Measurements from ENCODE around the gene GYS1. TPM values are rescaled to one million over a fixed set of nuclear protein-coding genes. Genes with fewer than 3 reads are reported as not detected.

Gene GYS1
- total RNA-seq, 1 experiment from 2014 or later = 59.6 TPM

DNA sequence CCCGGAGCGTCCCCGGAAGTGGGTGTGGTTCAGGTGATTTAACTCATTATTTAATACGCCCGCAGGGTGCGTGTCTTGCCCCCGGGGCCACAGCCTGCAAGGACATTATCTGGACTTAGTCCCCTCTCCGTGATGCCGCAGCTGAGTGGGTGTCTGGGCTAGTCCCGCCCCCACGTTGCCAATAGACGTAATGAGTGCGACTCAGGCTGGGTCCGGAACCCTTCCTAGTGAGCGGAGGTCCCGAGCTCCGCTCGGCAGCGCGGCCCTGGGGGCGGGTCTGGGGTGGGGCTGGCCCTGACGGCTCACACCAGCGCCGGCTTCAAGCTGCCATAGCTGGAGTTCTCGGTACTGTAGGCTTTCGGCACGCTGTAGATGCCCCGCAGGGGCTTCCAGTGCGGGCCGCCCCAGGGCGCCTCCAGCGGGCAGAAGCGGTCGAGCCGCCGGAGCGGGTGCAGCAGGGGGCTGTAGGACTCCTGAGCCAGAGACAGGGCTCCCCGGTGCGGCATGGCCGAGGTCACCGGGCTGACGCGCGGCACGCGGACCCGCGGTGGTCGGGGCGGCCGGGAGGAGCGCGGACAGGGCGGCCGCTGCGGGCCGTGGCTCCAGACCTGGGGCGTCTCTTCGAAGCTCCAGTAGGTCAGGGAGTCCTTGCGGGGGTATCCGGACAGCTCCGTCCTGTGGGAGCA is 24.7 kb upstream of the GYS1 start:
- H3K4me3 Mint-ChIP-seq (ENCODE audit: low read depth, unreplicated experiment) = peak overlapping the region; percentile 62
- no TSS peak for BruUV-seq (replicated peaks)

DNA sequence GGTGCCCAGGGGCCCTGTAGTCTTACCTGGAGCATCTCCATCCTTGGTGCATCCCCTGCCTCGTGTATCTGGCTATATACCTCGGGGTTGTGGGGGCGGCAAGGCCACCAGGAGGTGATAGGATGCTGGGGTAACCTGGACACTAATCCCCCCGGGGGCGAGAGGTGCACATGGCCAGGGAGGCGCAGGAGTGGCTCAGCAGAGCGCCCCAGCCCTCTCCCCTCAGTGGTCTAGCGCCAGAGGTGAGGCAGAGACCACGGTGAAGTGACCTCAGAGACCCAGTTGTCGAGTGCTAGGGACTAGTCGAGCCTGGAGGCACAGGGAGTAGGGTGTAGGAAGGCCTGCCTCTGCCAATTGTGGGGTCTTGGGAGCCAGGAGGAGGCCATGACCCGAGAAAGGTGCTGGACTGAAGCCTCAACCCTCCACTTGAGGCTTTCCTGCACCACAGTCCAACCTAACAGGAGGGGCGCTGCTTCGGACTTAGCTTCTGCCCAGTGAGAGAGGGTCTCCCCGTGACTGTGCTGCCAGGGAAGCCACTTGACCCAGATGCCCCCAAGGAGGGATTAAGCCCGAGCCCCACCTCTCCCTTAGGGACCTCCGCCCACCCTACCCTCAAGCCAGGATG is 24.0 kb upstream of the GYS1 start, which contains the start of gene LHB:
LHB (minus strand) TSS at position 51 of the 625 bp plus-strand sequence; CDS start at position 41, 10 bp downstream.
- peaks cover 30% of the 10 kb centered on the region for H3K4me1 Mint-ChIP-seq (ENCODE audit: low read depth, unreplicated experiment)
- H3K27me3 Mint-ChIP-seq (ENCODE audit: unreplicated experiment) = peaks cover 26% of the 10 kb centered on the region
- H3K27ac Mint-ChIP-seq (ENCODE audit: unreplicated experiment) = no peak within 1 kb of the TSS
- no peak for DNase-seq
- H3K9me3 Mint-ChIP-seq (ENCODE audit: low read depth, unreplicated experiment) = no peaks in the 10 kb centered on the region
- CTCF ChIA-PET = interaction anchor here (0.6 to 2.5 kb wide), 2 partner anchors 56 to 81 kb away, joined by 4 to 13 read pairs; no protein-coding TSS in a partner anchor
- BruUV-seq (replicated peaks) = TSS peak; percentile 12
- TF ChIP-seq, protein P1, sequence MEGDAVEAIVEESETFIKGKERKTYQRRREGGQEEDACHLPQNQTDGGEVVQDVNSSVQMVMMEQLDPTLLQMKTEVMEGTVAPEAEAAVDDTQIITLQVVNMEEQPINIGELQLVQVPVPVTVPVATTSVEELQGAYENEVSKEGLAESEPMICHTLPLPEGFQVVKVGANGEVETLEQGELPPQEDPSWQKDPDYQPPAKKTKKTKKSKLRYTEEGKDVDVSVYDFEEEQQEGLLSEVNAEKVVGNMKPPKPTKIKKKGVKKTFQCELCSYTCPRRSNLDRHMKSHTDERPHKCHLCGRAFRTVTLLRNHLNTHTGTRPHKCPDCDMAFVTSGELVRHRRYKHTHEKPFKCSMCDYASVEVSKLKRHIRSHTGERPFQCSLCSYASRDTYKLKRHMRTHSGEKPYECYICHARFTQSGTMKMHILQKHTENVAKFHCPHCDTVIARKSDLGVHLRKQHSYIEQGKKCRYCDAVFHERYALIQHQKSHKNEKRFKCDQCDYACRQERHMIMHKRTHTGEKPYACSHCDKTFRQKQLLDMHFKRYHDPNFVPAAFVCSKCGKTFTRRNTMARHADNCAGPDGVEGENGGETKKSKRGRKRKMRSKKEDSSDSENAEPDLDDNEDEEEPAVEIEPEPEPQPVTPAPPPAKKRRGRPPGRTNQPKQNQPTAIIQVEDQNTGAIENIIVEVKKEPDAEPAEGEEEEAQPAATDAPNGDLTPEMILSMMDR (IDR thresholded peaks at IDR 0.05; ENCODE audit: unreplicated experiment) = no peak
- peak within 1 kb of the TSS; percentile 62 for H3K4me3 Mint-ChIP-seq (ENCODE audit: low read depth, unreplicated experiment)
- intact Hi-C loops (cut with micrococcal nuclease; ENCODE audit: unreplicated experiment) = no loop called here
- peaks cover 72% of the 10 kb centered on the region for H3K36me3 Mint-ChIP-seq (ENCODE audit: insufficient read depth, unreplicated experiment)

More for the DNA sequence above, 24.7 kb upstream of the GYS1 start:
- Mint-ChIP-seq H3K36me3 (ENCODE audit: insufficient read depth, unreplicated experiment) (peaks cover 67% of the 10 kb centered on the region), H3K4me1 (ENCODE audit: low read depth, unreplicated experiment) (peaks cover 30% of the 10 kb centered on the region), H3K27me3 (ENCODE audit: unreplicated experiment) (peaks cover 26% of the 10 kb centered on the region), H3K9me3 (ENCODE audit: low read depth, unreplicated experiment) (no peaks in the 10 kb centered on the region), H3K27ac (ENCODE audit: unreplicated experiment) (no peak overlapping the region)
- peak; percentile 76 for DNase-seq
- intact Hi-C loops (cut with micrococcal nuclease; ENCODE audit: unreplicated experiment) = no loop called here
- TF ChIP-seq, protein P1 (IDR thresholded peaks at IDR 0.05; ENCODE audit: unreplicated experiment) = peak; percentile 60
- CTCF ChIA-PET = interaction anchor here (0.6 to 2.5 kb wide), 5 partner anchors 20 to 80 kb away, joined by 3 to 13 read pairs (median 4); partner anchors contain the start of gene CGB7

DNA sequence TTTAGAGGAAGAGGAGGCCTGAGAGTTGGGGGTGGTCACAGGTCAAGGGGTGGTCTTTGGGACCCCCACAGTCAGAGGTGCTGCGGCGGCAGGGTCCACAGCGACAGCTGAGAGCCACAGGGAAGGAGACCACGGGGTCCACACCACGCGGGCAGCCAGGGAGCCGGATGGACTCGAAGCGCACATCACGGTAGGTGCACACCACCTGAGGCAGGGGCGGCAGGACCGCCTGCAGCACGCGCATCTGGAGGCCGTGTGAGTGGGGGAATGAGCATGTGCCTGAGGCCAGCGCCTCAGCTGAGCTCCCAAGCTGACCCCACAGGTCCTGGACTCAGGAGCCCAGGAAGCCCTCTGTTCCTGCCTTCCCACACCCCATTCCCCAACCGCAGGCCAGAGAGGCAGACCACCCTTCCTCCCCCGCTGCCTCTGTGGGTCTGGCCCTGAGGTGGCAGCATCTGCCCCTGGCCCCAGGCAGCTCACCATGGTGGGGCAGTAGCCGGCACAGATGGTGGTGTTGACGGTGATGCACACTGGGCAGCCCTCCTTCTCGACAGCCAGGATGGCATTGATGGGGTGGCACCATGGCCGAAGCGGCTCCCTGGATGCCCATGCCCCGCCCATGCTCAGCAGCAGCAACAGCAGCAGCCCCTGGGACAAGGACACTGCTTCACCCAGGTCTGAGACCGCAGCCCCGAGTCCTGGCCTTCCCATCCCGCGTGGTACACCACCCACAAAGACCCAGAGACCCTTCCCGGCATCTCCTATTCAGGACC is 23.1 kb upstream of the GYS1 start:
- DNase-seq = no peak
- H3K4me3 Mint-ChIP-seq (ENCODE audit: low read depth, unreplicated experiment) = peak overlapping the region; percentile 10
- intact Hi-C loops (cut with micrococcal nuclease; ENCODE audit: unreplicated experiment) = no loop called here
- H3K36me3 Mint-ChIP-seq (ENCODE audit: insufficient read depth, unreplicated experiment) = peaks cover 77% of the 10 kb centered on the region
- CTCF ChIA-PET = no interaction called here
- H3K27me3 Mint-ChIP-seq (ENCODE audit: unreplicated experiment) = peaks cover 18% of the 10 kb centered on the region
- H3K4me1 Mint-ChIP-seq (ENCODE audit: low read depth, unreplicated experiment) = peaks cover 25% of the 10 kb centered on the region
- H3K27ac Mint-ChIP-seq (ENCODE audit: unreplicated experiment) = no peak overlapping the region
- TF ChIP-seq, protein P1 (IDR thresholded peaks at IDR 0.05; ENCODE audit: unreplicated experiment) = no peak
- H3K9me3 Mint-ChIP-seq (ENCODE audit: low read depth, unreplicated experiment) = no peaks in the 10 kb centered on the region
- BruUV-seq (replicated peaks) = no TSS peak

DNA sequence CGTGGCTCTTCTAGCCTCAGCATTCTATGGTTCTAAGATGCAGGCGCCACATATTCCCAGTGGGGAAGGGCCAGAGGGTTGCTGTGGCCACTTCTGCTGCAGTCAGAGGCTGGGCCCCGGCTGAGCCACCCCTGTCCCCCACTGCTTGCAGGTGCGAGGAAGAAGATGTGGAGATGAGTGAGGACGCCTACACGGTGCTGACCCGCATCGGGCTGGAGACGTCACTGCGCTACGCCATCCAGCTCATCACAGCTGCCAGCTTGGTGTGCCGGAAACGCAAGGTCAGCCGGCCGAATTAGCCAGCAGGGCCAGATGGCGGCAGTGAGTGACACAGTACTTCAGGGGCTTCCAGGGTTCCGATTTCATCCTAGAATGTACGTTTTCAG is 21.8 kb upstream of the GYS1 start:
- DNase-seq = no peak
- TF ChIP-seq, protein P1 (IDR thresholded peaks at IDR 0.05; ENCODE audit: unreplicated experiment) = no peak
- Mint-ChIP-seq H3K4me3 (ENCODE audit: low read depth, unreplicated experiment) (no peak overlapping the region), H3K36me3 (ENCODE audit: insufficient read depth, unreplicated experiment) (peaks cover 85% of the 10 kb centered on the region), H3K9me3 (ENCODE audit: low read depth, unreplicated experiment) (no peaks in the 10 kb centered on the region), H3K4me1 (ENCODE audit: low read depth, unreplicated experiment) (peaks cover 11% of the 10 kb centered on the region), H3K27me3 (ENCODE audit: unreplicated experiment) (peaks cover 4% of the 10 kb centered on the region), H3K27ac (ENCODE audit: unreplicated experiment) (peak overlapping the region; percentile 15)
- CTCF ChIA-PET = no interaction called here
- BruUV-seq (replicated peaks) = no TSS peak
- intact Hi-C loops (cut with micrococcal nuclease; ENCODE audit: unreplicated experiment) = no loop called here
